Activated CD4-positive, alpha-beta memory T cell treated with anti-CD3 and anti-CD28 coated beads, Interleukin-2, amount 10 ng/mL, durations not matched to agents 7 days and 5 days (primary cell): ENCODE data around the gene STK11. TPM values are rescaled to one million over a fixed set of nuclear protein-coding genes. Genes with fewer than 3 reads are reported as not detected.

Experiments used
- CTCF ChIA-PET: fragments of 350-600 bp; sonication (Branson Sonifier 250); formaldehyde crosslinking; loops from one replicate; lab custom pipeline; 2021; ENCODE audit warnings: antibody characterized with exemption, inconsistent platforms; lab: Charles Lee
- POLR2A ChIA-PET: fragments of 350-600 bp; sonication (Branson Sonifier 250); formaldehyde crosslinking; loops from one replicate; lab custom pipeline; 2021; ENCODE audit warnings: antibody characterized with exemption; lab: Charles Lee
- DNase-seq: peaks from one replicate; pipeline ENCODE4 v3.0.0-alpha.2; 2020
- H3K27ac Mint-ChIP-seq: one replicate; pipeline ENCODE4 v1.8.0; 2021; ENCODE audit warnings: mild to moderate bottlenecking, mixed read lengths
- H3K27me3 Mint-ChIP-seq: one replicate; pipeline ENCODE4 v1.8.0; 2021; ENCODE audit warnings: mixed read lengths
- H3K36me3 Mint-ChIP-seq: one replicate; pipeline ENCODE4 v1.8.0; 2021; ENCODE audit warnings: low read depth, mixed read lengths
- H3K4me1 Mint-ChIP-seq: one replicate; pipeline ENCODE4 v1.8.0; 2021; ENCODE audit warnings: mixed read lengths
- H3K4me3 Mint-ChIP-seq: one replicate; pipeline ENCODE4 v1.8.0; 2021; ENCODE audit warnings: mild to moderate bottlenecking, mixed read lengths
- H3K9me3 Mint-ChIP-seq: one replicate; pipeline ENCODE4 v1.8.0; 2021; ENCODE audit warnings: mixed read lengths
- total RNA-seq, 2 experiments: library from RNA; stranded (reverse); gene quantifications; one replicate each; pipeline ENCODE4 v1.2.3, GENCODE V29; 2021

Gene STK11, protein sequence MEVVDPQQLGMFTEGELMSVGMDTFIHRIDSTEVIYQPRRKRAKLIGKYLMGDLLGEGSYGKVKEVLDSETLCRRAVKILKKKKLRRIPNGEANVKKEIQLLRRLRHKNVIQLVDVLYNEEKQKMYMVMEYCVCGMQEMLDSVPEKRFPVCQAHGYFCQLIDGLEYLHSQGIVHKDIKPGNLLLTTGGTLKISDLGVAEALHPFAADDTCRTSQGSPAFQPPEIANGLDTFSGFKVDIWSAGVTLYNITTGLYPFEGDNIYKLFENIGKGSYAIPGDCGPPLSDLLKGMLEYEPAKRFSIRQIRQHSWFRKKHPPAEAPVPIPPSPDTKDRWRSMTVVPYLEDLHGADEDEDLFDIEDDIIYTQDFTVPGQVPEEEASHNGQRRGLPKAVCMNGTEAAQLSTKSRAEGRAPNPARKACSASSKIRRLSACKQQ
- 10 to 100 TPM; 84.2 to 85.1 TPM for total RNA-seq

DNA sequence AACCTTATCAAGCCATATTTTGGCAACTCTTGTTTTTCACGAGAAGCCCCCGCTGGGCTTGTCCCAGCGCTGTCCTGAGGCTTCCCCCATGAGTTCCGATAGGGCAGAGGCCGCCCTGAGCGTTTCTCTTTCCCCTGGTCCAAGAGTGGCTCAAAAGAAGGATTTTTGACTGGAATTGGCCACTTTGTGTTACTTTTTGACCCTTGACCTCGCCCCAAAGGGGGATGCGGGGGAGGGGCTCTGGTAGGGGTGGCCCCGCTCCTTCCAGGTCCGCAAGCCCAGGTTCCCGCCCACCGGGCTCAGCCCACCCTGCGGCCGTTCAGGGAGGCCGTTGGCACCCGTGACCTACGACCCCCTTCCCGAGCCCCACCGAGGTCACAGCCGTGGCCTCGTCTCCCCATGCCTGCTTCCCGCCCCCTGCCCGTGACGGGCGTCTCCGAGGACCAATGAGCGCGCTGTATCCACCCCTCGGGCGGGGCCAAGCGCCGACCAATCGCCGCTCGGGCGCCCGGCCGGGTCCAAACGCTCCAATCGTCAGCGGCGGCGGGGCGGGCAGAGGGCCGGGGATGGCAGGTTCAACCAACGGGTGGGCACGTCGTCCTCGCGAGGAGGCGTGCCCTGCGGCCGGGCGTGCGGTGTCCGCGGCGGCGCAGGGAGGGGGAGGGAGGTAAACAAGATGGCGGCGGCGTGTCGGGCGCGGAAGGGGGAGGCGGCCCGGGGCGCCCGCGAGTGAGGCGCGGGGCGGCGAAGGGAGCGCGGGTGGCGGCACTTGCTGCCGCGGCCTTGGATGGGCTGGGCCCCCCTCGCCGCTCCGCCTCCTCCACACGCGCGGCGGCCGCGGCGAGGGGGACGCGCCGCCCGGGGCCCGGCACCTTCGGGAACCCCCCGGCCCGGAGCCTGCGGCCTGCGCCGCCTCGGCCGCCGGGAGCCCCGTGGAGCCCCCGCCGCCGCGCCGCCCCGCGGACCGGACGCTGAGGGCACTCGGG, at the start of gene STK11:
Gene STK11 (plus strand): TSS at position 665 of the 986 bp plus-strand sequence. CDS start 1,136 bp downstream, outside the sequence.
- CTCF ChIA-PET: interaction anchor here (1.0 kb wide), 1 partner anchor 9 kb away, joined by 3 read pairs; no protein-coding TSS in a partner anchor
- H3K9me3 Mint-ChIP-seq: no peaks in the 10 kb centered on the region

DNA sequence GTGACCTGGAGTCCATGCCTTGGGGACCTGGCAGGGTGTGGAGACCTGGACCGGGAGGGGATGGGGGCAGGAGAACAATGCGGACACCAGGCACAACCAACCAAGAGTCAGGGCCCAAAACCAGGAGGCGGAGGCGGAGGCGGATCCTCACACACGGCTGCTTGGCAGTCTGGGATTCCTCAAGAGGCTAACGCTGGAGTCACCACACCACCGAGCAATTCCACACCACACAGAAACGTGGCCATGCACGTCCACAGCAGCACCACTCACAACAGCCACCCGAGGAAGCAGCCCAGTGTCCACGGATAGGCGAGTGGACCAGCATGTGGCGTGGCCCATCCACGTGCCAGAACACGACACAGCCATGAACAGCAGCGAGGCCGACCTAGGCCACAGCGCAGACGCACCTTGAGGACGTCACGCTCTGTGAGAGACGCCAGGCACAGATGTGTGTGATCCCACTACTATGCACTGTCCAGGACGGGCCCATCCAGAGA, 49.2 kb upstream of the STK11 start:
- ChIA-PET POLR2A (interaction anchor here (0.8 kb wide), 1 partner anchor 12 kb away, joined by 3 read pairs; no protein-coding TSS in a partner anchor), CTCF (no interaction called here)
- H3K27ac Mint-ChIP-seq: no peak overlapping the region
- H3K4me3 Mint-ChIP-seq: no peak overlapping the region
- H3K9me3 Mint-ChIP-seq: no peaks in the 10 kb centered on the region
- no peaks in the 10 kb centered on the region for H3K4me1 Mint-ChIP-seq
- H3K27me3 Mint-ChIP-seq: no peaks in the 10 kb centered on the region
- no peak for DNase-seq
- H3K36me3 Mint-ChIP-seq: peaks cover 6% of the 10 kb centered on the region

More for the DNA sequence above, at the start of gene STK11:
- POLR2A ChIA-PET: no interaction called here
- H3K27me3 Mint-ChIP-seq: no peaks in the 10 kb centered on the region
- peaks cover 37% of the 10 kb centered on the region for H3K4me1 Mint-ChIP-seq
- peaks cover 19% of the 10 kb centered on the region for H3K36me3 Mint-ChIP-seq
- peak within 1 kb of the TSS; percentile 92 for H3K4me3 Mint-ChIP-seq
- peak within 1 kb of the TSS; percentile 85 for H3K27ac Mint-ChIP-seq
- DNase-seq: peak; percentile 100

DNA sequence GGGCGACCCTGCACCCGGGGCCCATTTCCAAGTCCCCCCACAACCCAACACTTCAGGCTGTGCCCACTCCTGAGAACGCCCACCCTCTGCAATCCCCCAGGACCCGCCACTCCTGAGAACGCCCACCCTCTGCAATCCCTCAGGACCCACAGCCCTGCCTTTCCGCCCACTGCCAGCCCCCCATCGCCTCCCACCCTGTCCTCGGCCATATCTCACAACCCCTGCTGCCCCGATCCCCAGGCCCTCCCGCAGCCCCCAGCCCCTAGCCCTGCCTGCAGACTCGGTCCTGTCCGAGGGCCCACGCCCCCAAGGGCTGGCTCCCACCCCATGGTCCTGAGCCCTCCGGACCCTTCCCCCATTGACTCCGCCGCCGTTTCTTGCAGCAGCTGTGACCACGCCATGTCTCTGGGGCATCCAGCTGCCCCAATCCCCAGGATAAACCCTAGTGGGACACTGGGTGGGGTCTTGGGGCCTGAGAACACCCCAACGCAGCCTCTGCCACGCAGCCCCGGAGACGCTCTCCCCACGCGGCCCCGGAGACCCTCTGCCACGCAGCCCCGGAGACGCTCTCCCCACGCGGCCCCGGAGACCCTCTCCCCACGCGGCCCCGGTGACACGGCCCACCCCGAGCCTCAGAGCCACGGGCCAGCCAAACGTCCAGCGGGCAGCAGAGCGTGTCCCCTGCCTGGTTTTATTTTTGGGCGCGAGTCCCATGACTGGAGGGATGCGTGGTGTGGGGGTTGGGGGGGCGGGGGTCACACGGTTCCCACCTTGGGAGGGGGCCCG, 48.6 kb upstream of the STK11 start:
- no peaks in the 10 kb centered on the region for H3K27me3 Mint-ChIP-seq
- CTCF ChIA-PET: no interaction called here
- H3K4me1 Mint-ChIP-seq: no peaks in the 10 kb centered on the region
- DNase-seq: no peak
- no peaks in the 10 kb centered on the region for H3K9me3 Mint-ChIP-seq
- POLR2A ChIA-PET: no interaction called here
- H3K4me3 Mint-ChIP-seq: no peak overlapping the region
- peaks cover 3% of the 10 kb centered on the region for H3K36me3 Mint-ChIP-seq
- H3K27ac Mint-ChIP-seq: no peak overlapping the region

DNA sequence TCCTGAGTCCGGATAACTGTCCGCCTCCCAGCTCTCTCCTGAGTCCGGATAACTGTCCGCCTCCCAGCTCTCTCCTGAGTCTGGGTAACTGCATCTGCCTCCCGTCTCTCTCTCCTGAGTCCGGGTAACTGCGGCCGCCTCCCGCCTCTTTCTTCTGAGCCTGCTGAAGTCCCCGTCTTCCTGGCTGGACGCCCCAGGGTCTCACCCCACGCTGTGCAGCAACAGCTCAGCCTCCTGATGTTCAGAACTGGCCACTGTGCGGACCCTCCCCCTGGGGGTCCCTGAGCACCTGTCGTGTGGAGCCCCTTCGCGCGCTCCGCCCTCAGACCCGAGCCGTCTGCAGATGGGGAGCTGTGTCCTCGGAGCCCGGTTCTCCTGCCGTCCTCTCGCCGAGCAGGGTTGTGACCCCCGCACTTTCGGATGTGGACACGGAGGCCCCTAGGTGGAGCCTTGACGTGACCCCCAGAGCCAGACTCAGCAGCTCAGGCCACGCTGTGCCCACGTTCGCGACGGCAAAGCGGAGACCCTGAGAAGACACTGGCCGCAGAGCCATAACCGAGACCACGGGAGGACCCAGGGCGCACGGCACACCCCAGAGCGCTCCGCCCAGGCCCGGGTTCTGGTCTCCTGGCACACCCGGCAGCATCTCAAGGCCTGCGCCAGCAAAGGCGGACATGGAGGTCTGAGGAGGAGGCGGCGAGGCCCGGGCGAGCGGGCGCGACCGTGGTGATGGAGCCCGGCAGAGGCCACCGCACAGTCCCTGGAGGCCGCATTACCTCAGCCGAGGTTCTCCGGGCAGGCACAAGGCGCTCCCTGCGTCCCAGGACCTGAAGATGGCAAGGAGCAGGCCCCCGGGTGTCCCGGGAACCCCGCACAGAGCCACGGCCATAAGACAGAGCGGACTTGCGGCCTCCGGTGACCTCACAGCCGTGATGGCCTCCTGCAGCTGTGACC, 47.4 kb upstream of the STK11 start:
- H3K4me3 Mint-ChIP-seq: no peak overlapping the region
- no peaks in the 10 kb centered on the region for H3K27me3 Mint-ChIP-seq
- H3K4me1 Mint-ChIP-seq: peaks cover 4% of the 10 kb centered on the region
- no peak for DNase-seq
- H3K36me3 Mint-ChIP-seq: peaks cover 3% of the 10 kb centered on the region
- POLR2A ChIA-PET: no interaction called here
- H3K27ac Mint-ChIP-seq: no peak overlapping the region
- no peaks in the 10 kb centered on the region for H3K9me3 Mint-ChIP-seq
- CTCF ChIA-PET: no interaction called here

DNA sequence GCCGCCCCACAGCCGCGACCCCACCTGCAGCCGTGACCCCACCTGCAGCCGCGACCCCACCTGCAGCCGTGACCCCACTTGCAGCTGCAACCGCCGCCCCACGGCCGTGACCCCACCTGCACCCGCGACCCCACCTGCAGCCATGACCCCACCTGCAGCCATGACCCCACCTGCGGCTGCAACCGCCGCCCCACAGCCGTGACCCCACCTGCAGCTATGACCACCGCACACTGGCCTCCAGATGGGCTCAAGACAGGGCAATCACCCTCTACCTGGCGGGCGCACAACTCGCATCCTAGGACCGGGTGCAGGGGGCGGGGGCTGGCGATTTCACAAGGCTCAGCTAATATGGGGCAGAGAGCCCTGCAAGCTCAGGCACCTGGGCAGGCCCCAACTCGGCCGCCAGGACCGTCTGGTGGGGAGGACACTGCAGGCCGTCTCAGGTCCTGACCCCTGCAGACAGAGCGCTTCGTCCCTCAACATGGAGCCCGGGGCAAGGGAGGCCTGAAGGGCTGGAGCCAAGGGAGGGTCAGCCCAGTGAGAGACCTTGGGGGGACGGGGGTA, 46.6 kb upstream of the STK11 start:
- CTCF ChIA-PET: no interaction called here
- Mint-ChIP-seq H3K36me3 (peaks cover 3% of the 10 kb centered on the region), H3K27ac (no peak overlapping the region), H3K4me1 (peaks cover 4% of the 10 kb centered on the region), H3K9me3 (no peaks in the 10 kb centered on the region), H3K4me3 (no peak overlapping the region), H3K27me3 (no peaks in the 10 kb centered on the region)
- POLR2A ChIA-PET: no interaction called here
- no peak for DNase-seq

DNA sequence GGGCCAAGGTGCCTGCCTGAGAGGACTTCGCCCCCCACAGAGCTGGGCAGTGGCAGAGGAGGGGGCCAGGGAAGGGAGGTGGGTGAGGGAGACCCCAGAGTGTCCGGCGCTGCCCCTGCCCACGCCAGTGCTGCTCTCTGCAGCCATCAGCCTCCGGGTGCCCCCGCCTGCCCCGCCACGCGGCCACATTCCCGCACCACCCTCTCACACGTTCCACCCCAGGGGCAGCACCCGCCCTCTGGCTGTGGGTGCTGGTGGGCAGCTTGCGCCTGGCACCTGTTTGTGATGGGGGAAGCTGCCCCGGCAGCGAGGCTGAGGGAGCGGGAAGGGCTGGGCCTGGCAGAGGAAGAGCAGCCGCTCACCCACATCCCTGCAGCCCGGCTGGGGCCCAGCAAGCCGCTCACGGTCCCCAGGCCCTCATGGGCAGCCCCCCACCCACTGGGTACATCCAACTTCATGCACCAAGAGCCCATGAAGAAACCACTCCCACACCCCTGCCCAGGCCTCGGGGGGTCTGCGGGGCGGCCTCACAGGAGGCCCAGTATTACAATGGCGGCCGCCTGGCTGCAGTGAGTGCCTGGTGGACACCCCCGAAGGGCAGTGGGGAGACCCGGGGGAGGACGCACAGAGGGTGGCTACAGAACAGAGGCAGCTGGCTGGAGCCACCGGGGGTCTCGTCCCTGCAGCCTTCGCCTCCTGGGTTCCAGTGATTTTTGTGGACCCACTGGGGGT, 45.5 kb upstream of the STK11 start:
- Mint-ChIP-seq H3K27me3 (no peaks in the 10 kb centered on the region), H3K27ac (no peak overlapping the region), H3K9me3 (no peaks in the 10 kb centered on the region), H3K36me3 (peaks cover 3% of the 10 kb centered on the region), H3K4me3 (no peak overlapping the region), H3K4me1 (peaks cover 4% of the 10 kb centered on the region)
- CTCF ChIA-PET: no interaction called here
- no peak for DNase-seq
- POLR2A ChIA-PET: no interaction called here

DNA sequence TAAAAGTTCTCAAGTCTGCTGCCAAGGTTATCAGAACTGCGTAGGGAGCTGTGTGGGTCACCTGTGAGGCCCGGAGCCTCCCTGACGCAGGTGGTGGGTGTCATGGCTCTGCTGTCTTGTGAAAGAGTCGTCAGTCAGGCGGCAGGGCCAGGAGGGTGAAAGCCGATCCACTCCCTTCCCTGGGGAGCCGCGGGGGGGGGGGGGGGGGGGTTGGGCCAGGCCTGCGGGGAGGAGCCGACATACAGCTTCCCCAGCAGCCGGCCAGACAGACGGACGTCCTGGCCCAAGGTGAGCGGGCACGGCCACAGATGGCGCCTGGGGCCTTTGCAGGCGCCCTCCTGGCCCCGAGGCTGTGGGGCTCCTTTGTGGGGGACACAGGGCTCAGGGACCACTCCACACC, 43.9 kb upstream of the STK11 start:
- CTCF ChIA-PET: no interaction called here

DNA sequence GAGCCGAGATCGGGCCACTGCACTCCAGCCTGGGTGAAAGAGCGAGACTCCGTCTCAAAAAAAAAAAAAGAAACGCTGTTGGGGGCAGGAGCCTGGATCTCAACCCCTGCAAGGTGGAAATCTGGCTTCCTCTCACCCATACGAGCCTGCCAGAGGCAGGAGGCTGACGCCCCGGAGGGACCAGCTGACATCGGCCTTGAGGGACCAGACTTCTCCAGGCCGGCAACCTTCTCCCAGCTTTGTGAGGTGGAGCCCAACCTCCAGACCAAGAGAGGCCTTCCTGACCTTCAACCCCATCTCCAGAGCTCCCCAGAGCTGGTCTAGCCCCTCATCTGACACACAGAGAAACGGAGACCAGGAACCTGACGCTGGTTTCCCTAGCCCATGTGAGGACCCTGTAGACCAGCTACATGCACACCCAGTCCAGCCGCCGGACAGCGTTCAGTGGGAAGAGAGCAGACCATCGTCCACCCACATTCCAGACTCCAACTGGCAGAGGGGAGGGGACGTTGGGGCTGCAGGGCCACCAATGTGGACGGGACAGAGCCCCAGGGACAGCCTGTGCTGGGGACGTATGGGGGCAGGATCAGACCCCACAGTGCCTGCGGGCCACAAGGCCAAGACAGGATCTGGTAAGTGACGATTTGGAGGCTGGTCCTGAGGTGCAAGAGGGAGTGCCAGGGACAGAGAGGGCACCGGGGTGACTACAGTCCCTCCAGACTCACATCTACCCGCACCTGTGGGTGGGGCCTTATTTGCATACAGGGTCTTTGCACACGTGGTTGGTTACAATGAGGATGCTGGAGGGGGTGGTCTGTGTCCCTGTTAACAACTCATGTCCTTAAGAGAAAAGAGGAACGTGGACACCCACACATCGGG, 42.9 kb upstream of the STK11 start:
- no peak for DNase-seq
- H3K4me3 Mint-ChIP-seq: no peak overlapping the region

More for the DNA sequence above, 43.9 kb upstream of the STK11 start:
- H3K27me3 Mint-ChIP-seq: no peaks in the 10 kb centered on the region
- DNase-seq: no peak
- peaks cover 5% of the 10 kb centered on the region for H3K36me3 Mint-ChIP-seq
- POLR2A ChIA-PET: interaction anchor here (0.7 kb wide), 1 partner anchor 225 kb away, joined by 3 read pairs; no protein-coding TSS in a partner anchor
- H3K27ac Mint-ChIP-seq: no peak overlapping the region
- peaks cover 4% of the 10 kb centered on the region for H3K4me1 Mint-ChIP-seq
- no peak overlapping the region for H3K4me3 Mint-ChIP-seq
- H3K9me3 Mint-ChIP-seq: no peaks in the 10 kb centered on the region

DNA sequence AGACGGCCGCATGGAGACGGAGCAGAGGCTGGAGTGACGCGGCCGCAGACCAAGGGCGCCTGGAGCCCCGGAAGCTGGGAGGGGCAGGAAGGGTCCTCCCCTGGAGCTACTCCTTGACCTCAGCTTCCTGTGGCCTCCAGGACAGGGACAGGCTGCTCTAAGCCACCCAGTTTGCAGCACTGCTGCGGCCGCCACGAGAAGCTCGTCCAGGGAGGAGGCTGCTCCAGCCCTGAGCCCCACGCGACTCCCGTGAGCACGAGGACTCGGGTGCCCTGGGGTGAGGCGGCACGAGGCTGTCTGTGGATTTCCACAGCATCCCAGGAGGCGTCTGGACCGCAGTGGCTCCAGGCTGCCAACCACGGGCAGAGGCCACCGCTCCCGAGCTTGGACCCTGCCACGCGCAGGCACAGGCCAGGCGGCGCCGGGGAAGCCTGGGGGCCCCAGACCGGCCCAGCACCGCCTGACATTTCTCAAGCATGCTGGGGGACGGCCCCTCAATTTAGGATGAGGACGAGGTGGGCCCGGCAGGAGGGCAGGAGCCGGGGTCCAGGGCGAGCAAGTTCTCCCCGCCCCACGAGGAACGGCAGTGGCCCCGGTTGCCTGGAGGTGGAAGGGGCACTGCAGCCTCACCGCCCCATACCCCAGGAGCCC, 42.2 kb upstream of the STK11 start:
- H3K9me3 Mint-ChIP-seq: no peaks in the 10 kb centered on the region
- H3K4me1 Mint-ChIP-seq: peaks cover 4% of the 10 kb centered on the region
- DNase-seq: no peak
- peaks cover 7% of the 10 kb centered on the region for H3K36me3 Mint-ChIP-seq
- POLR2A ChIA-PET: no interaction called here
- no peaks in the 10 kb centered on the region for H3K27me3 Mint-ChIP-seq
- no peak overlapping the region for H3K27ac Mint-ChIP-seq
- CTCF ChIA-PET: no interaction called here
- H3K4me3 Mint-ChIP-seq: no peak overlapping the region

More for the DNA sequence above, 42.9 kb upstream of the STK11 start:
- no peaks in the 10 kb centered on the region for H3K9me3 Mint-ChIP-seq
- H3K36me3 Mint-ChIP-seq: peaks cover 7% of the 10 kb centered on the region
- no peak overlapping the region for H3K27ac Mint-ChIP-seq
- ChIA-PET POLR2A (interaction anchor here (0.7 kb wide), 1 partner anchor 226 kb away, joined by 3 read pairs; no protein-coding TSS in a partner anchor), CTCF (no interaction called here)
- peaks cover 4% of the 10 kb centered on the region for H3K4me1 Mint-ChIP-seq
- no peaks in the 10 kb centered on the region for H3K27me3 Mint-ChIP-seq
